Measurements from ENCODE around the gene AMACR.

DNA sequence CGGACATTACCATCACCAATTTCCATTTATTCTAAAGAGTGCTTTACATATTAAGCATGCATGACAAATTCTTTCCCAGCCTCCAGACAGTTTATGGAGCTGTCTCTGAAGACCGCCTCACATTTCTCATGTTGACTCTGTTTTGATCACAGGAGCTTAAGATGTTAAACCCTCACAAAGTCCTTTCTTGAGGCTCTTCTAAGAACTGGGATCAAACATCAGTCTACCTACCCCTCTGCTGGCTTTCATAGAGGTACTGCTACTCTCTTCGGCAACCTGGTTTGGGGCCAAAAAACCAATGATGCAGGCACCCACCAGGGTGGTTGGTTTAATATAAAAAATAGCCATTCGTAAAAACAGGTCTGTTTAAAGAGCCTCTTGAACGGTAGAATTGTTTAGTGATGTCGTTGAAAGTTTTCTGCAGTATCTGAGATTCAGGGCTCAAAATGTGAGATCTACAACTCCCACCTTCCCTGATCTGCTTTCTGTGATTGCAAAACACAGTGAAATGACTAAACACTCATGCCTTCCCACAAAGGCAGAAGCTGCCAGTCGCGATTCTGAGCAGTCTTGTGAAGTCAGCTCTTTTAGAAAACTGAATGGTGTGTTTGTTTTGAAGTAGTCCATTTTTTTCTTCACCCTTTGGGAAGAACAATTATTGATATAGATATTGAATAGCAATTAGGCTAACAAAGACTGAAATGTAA lies 68.1 kb downstream of the AMACR start:
- TF ChIP-seq EZH2 (IDR thresholded peaks at IDR 0.05; ENCODE audit: borderline replicate concordance, low read length) = no peak
- no peak for TF ChIP-seq CTCF (IDR thresholded peaks at IDR 0.05; ENCODE audit: low read length)

Measured in OCI-LY1 (cell line).